Vagina (tissue), 2 donors: ENCODE results near the gene ACAN. TPM values are rescaled to one million over a fixed set of nuclear protein-coding genes. Genes with fewer than 3 reads are reported as not detected.

Experiments used
- DNase-seq, 2 donors: peaks; one replicate each; pipeline ENCODE4 v3.0.0-alpha.2; 2017; ENCODE audit errors: extremely low spot score in 2 of 2
- H3K27ac ChIP-seq: fragments of 200-600 bp; sonication (generic); one replicate; pipeline ENCODE4 v1.5.1; 2019
- H3K27me3 ChIP-seq: fragments of 200-600 bp; sonication (generic); one replicate; pipeline ENCODE4 v1.5.1; 2019
- H3K36me3 ChIP-seq, 2 donors: fragments of 200-600 bp; sonication (generic); one replicate each; pipeline ENCODE4 v1.5.1; 2017 to 2019
- H3K4me1 ChIP-seq: fragments of 200-600 bp; sonication (generic); one replicate; pipeline ENCODE4 v1.5.1; 2019
- H3K4me3 ChIP-seq, 2 donors: fragments of 200-600 bp; sonication (generic); 1 replicate in 1 of 2; 2 replicates in 1 of 2; pipeline ENCODE4 v1.5.1; 2016 to 2019
- H3K9me3 ChIP-seq: fragments of 200-600 bp; sonication (generic); one replicate; pipeline ENCODE4 v1.5.1; 2019
- CTCF ChIP-seq, 3 experiments: fragments of 450-650 bp in 2 of 3; fragments of 200-600 bp in 1 of 3; sonication (generic) in 1 of 3; IDR thresholded peaks; one replicate each; pipeline ENCODE4 v1.5.1; 2017 to 2019; ENCODE audit warnings: antibody characterized with exemption in 3 of 3, mild to moderate bottlenecking in 2 of 3, moderate library complexity in 2 of 3
- POLR2A ChIP-seq, 2 donors: fragments of 450-650 bp; IDR thresholded peaks; one replicate each; pipeline ENCODE4 v1.6.1; 2017; ENCODE audit warnings: antibody characterized with exemption in 2 of 2, mild to moderate bottlenecking in 2 of 2, moderate library complexity in 2 of 2
- POLR2AphosphoS5 ChIP-seq, 2 donors: sonication (generic); formaldehyde crosslinking; IDR thresholded peaks; one replicate each; pipeline ENCODE4 v1.9.0; 2017; ENCODE audit warnings: antibody characterized with exemption in 2 of 2, mild to moderate bottlenecking in 2 of 2, low read depth in 1 of 2; ENCODE audit not compliant: insufficient read depth in 1 of 2
- intact Hi-C: fragments of 100-400 bp; cut with DNase I; formaldehyde crosslinking; loops from one replicate; pipeline ENCODE4 v1.15.1; 2023
- total RNA-seq: library from RNA; depleted of rRNA; stranded (reverse); fragments of >200 nt; gene quantifications from one replicate; pipeline ENCODE4 v1.2.3, GENCODE V29; 2016

The ACAN gene
- total RNA-seq, 1 donor from 2014 or later = 2.0 TPM

- Histone ChIP-seq H3K27ac (no peak overlapping the region), H3K9me3 (no peaks in the 10 kb centered on the region), H3K4me1 (no peaks in the 10 kb centered on the region), H3K27me3 (no peaks in the 10 kb centered on the region), H3K36me3 (no peaks in the 10 kb centered on the region), H3K4me3 (no peak overlapping the region)
- TF ChIP-seq POLR2A (IDR thresholded peaks at IDR 0.05) (no peak), CTCF (IDR thresholded peaks at IDR 0.05) (no peak), POLR2AphosphoS5 (IDR thresholded peaks at IDR 0.05; ENCODE audit: insufficient read depth in 1 of 2, low read depth in 1 of 2) (no peak)
- no peak for DNase-seq
- intact Hi-C loops = no loop called here
Measured at GRCh38 chr15:88765212-88765611, 38.0 kb upstream of the ACAN start.

GRCh38 chr15:88769161-88769971, 33.9 kb upstream of the ACAN start:
- Histone ChIP-seq H3K27ac (no peak overlapping the region), H3K4me1 (no peaks in the 10 kb centered on the region), H3K36me3 (no peaks in the 10 kb centered on the region), H3K27me3 (no peaks in the 10 kb centered on the region), H3K9me3 (no peaks in the 10 kb centered on the region), H3K4me3 (no peak overlapping the region)
- DNase-seq = peak in 1 of 2 donors; percentile 67
- intact Hi-C loops = no loop called here
- TF ChIP-seq POLR2A (IDR thresholded peaks at IDR 0.05) (no peak), POLR2AphosphoS5 (IDR thresholded peaks at IDR 0.05; ENCODE audit: insufficient read depth in 1 of 2, low read depth in 1 of 2) (no peak), CTCF (IDR thresholded peaks at IDR 0.05) (no peak)

GRCh38 chr15:88775776-88776175, 27.5 kb upstream of the ACAN start:
- Histone ChIP-seq H3K27me3 (no peaks in the 10 kb centered on the region), H3K36me3 (no peaks in the 10 kb centered on the region), H3K9me3 (no peaks in the 10 kb centered on the region), H3K4me1 (no peaks in the 10 kb centered on the region), H3K27ac (no peak overlapping the region), H3K4me3 (no peak overlapping the region)
- TF ChIP-seq POLR2A (IDR thresholded peaks at IDR 0.05) = no peak
- TF ChIP-seq POLR2AphosphoS5 (IDR thresholded peaks at IDR 0.05; ENCODE audit: insufficient read depth in 1 of 2, low read depth in 1 of 2) = no peak
- no peak for TF ChIP-seq CTCF (IDR thresholded peaks at IDR 0.05)
- intact Hi-C loops = no loop called here
- no peak for DNase-seq

GRCh38 chr15:88776646-88777045, 26.6 kb upstream of the ACAN start:
- no peak overlapping the region for H3K27ac ChIP-seq
- H3K4me1 ChIP-seq = no peaks in the 10 kb centered on the region
- no peaks in the 10 kb centered on the region for H3K9me3 ChIP-seq
- H3K4me3 ChIP-seq = no peak overlapping the region
- TF ChIP-seq POLR2AphosphoS5 (IDR thresholded peaks at IDR 0.05; ENCODE audit: insufficient read depth in 1 of 2, low read depth in 1 of 2) = no peak
- H3K36me3 ChIP-seq = no peaks in the 10 kb centered on the region
- no peaks in the 10 kb centered on the region for H3K27me3 ChIP-seq
- intact Hi-C loops = no loop called here
- peak in 1 of 2 donors; percentile 37 for DNase-seq

- Histone ChIP-seq H3K27ac (no peak overlapping the region), H3K27me3 (no peaks in the 10 kb centered on the region), H3K9me3 (no peaks in the 10 kb centered on the region), H3K36me3 (no peaks in the 10 kb centered on the region), H3K4me3 (no peak overlapping the region), H3K4me1 (no peaks in the 10 kb centered on the region)
- intact Hi-C loops = no loop called here
- TF ChIP-seq POLR2A (IDR thresholded peaks at IDR 0.05) (no peak), CTCF (IDR thresholded peaks at IDR 0.05) (no peak), POLR2AphosphoS5 (IDR thresholded peaks at IDR 0.05; ENCODE audit: insufficient read depth in 1 of 2, low read depth in 1 of 2) (no peak)
- DNase-seq = no peak
Measured at GRCh38 chr15:88779944-88780343, 23.3 kb upstream of the ACAN start.
